Posterior vena cava (tissue), 2 donors: ENCODE measurements around the gene COX19. TPM values are rescaled to one million over a fixed set of nuclear protein-coding genes. Genes with fewer than 3 reads are reported as not detected.

Experiments used
- DNase-seq: peaks from one replicate; pipeline ENCODE4 v3.0.0-alpha.2; 2020; ENCODE audit warnings: low spot score
- intact Hi-C, 2 donors: fragments of 100-400 bp; cut with DNase I; formaldehyde crosslinking; loops; one replicate each; pipeline versions ENCODE4 v1.14.1 to v1.14.2; 2022 to 2023
- total RNA-seq, 2 donors: library from RNA; stranded (reverse); fragmentation: NEBNext Ultra II Directional; extraction: Animal tissue kit (Norgen Biotek cat#: 25700); gene quantifications; one replicate each; pipeline ENCODE4 v1.2.1, GENCODE V29; 2021
- donor health status: DM: yes; HTN: yes; CAD: no.
- donor health status: DM: yes; HTN: yes; CAD: no.

COX19 gene
- total RNA-seq, 2 donors from 2014 or later: 5.9 to 8.4 TPM

GRCh38 chr7:995571-995970 lies 20.2 kb upstream of the COX19 start:
- no peak for DNase-seq
- intact Hi-C loops: loop anchor here in 1 of 2 donors (1.0 kb wide), 1 partner anchor 70 kb away; no protein-coding TSS in a partner anchor

DNA sequence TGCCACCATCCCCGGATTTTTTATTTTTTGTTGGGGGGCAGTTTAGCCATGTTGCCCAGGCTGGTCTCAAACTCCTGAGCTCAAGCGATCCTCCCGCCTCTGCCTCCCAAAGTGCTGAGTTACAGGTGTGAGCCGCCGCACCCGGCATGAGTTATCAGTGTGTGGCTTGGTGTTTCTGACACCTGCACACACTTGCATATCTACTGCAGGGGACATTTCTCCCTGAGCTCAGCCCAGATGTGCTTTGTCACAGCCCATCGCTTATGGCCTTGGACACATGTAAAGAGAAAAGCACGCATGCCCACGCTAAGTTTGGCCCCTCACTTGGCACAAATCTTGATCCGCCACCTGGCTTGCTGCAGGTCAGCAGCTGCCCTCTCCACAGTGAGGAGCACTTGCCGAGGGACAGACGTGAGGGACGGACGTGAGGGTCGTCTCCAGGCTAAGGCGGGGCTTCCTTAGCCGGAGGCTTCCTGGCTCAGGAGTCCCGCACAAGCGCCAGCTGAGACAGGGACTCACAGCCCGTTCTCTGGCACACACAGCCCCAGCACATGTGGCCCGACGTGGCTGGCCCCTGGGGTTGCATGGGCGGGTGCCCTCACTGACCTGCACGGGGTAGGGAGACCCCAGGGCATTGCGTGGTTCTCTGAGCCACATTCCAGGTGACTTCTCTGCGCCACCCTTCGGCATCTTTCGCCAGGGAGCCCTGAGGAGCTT lies 19.4 kb upstream of the COX19 start:
- intact Hi-C loops: loop anchor here in 1 of 2 donors (1.0 kb wide), 1 partner anchor 71 kb away; no protein-coding TSS in a partner anchor
- no peak for DNase-seq

- intact Hi-C loops: loop anchor here in 1 of 2 donors (2.0 kb wide), 1 partner anchor 72 kb away; no protein-coding TSS in a partner anchor
- peak; percentile 99 for DNase-seq
Measured at GRCh38 chr7:992709-993607, 17.6 kb upstream of the COX19 start.

DNA sequence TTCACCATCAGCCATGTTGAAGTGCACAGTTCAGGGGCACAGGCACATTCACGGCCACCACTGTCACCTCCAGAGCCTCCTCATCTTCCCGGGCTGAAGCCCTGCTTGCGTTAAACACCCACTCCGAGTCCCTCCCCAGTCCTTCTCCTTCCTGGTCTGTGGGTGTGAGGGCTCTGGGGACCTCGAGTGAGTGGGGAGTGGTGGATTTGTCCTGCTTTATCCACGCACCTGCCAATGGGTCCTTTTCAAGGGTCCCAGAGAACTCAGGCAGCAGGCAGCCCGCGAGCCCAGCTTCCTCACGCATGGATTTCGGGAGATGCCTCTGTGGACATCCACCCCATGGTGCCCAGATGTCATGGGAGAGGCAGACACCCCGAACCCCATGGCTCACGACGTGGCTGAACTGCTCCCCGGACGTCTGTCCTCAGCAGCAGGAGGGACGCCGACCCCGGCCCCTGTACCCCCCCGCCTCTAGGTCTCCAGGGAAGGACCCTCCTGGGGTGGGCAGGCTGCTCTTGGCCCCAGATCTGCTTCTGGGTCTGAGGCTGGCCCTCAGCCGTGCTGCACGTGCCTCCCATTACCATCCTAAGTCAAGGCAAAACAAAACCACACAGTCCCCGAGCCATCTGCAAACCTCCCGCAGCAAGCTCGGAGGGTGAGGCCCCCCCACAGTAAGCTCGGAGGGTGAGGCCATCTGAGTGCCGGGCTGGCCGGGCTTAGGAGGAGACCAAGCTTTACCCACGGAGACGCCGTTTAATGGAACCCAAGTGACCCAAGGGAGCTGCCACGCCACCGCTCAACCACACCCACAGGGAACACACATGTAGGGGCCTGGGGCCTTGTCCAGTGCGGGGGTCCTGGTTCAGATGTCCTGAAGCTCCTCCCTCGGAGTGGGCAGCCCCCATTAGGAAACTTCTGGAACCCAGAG lies 16.6 kb upstream of the COX19 start:
- intact Hi-C loops: loop anchor here in 1 of 2 donors (2.0 kb wide), 1 partner anchor 73 kb away; no protein-coding TSS in a partner anchor
- DNase-seq: no peak

GRCh38 chr7:990933-991728 lies 15.8 kb upstream of the COX19 start:
- no peak for DNase-seq
- intact Hi-C loops: no loop called here

- no peak for DNase-seq
- intact Hi-C loops: no loop called here
Measured at GRCh38 chr7:990352-990932, 15.1 kb upstream of the COX19 start.

GRCh38 chr7:988963-989529 lies 13.7 kb upstream of the COX19 start:
- intact Hi-C loops: no loop called here
- DNase-seq: no peak

DNA sequence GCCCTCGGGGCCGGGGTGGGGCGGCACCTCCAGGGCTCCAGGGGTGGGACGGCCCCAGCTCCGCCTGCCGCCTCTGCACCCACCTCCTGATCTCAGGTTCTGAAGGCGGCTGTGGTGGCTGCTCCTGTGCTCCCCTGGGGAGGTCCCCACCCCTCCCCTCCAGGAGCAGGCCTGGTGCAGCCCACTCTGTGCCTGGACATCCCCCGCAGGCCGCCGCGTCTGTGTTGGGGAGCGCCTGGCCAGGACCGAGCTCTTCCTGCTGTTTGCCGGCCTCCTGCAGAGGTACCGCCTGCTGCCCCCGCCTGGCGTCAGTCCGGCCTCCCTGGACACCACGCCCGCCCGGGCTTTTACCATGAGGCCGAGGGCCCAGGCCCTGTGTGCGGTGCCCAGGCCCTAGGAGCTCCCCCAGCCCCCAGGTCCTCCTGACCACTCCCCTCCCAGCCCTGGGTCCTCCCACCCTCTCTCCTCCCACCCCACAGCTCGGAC lies 13.1 kb upstream of the COX19 start:
- DNase-seq: no peak
- intact Hi-C loops: no loop called here

DNA sequence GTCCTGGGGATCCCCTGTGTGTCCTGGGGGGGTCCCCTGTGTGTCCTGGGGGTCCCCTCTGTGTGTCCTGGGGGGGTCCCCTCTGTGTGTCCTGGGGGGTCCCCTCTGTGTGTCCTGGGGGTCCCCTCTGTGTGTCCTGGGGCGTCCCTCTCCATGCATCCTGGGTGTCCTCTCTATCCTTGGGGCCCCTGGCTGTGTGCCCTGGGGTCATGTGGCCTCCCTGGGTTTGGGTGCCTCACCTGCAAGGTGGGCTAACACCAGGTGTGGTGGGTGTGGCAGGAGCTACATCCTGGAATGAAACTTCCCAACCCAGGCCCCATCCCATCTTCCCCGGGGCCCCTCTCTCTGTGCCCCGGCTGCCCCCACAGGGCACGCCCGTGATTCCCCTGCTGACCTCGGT lies 12.6 kb upstream of the COX19 start:
- intact Hi-C loops: no loop called here
- DNase-seq: no peak

DNA sequence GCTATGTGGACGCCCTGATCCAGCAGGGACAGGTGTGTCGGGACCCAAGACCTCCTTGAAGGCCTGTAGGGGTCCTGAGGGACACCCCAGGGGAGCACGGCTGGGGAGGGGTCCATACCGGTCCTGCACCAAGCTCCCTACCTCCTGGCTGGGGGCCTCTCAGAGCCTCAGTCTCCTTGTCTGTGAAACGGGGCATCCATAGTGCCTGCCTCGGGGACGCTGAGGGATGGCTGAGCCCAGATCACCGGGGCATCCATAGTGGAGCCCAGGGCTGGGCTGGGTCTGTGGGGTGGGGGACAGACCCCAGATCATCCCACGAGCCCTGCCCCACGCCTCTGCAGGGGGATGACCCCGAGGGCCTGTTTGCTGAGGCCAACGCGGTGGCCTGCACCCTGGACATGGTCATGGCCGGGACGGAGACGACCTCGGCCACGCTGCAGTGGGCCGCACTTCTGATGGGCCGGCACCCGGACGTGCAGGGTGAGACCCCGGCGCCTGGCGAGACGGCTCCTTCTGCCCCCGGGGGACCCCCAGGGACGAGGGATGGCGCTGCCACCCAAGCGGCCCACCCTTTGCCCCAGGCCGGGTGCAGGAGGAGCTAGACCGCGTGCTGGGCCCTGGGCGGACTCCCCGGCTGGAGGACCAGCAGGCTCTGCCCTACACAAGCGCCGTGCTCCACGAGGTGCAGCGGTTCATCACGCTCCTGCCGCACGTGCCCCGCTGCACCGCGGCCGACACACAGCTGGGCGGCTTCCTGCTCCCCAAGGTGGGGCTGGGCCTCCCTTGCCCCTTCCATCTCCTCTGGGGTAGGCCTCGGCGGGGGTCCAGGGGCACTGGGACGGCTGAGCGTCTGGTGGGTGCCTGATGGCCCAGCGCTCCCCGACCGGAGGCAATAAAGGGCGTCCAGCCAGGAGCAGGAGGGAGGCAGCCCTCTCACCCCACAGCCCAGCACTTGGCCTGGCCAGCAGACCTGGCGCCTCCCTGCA lies 11.7 kb upstream of the COX19 start:
- DNase-seq: no peak
- intact Hi-C loops: no loop called here

GRCh38 chr7:985915-986741 lies 10.8 kb upstream of the COX19 start:
- intact Hi-C loops: loop anchor here in 1 of 2 donors (2.0 kb wide), 1 partner anchor 83 kb away; no protein-coding TSS in a partner anchor
- no peak for DNase-seq

DNA sequence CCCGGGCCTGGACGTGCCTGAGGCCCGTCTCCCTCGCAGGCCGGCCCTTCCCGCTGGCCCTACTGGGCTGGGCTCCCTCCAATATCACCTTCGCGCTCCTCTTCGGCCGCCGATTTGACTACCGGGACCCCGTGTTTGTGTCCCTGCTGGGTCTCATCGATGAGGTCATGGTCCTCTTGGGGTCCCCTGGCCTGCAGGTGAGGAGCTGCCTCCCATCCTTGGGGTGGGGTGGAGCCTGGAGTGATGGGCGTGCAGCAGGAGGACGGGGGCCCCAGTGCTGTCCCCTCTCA lies 9.7 kb upstream of the COX19 start:
- no peak for DNase-seq
- intact Hi-C loops: loop anchor here in 1 of 2 donors (2.0 kb wide), 1 partner anchor 84 kb away; no protein-coding TSS in a partner anchor

GRCh38 chr7:984361-985126 lies 9.2 kb upstream of the COX19 start:
- DNase-seq: no peak
- intact Hi-C loops: loop anchor here in 1 of 2 donors (2.0 kb wide), 1 partner anchor 84 kb away; no protein-coding TSS in a partner anchor

- no peak for DNase-seq
- intact Hi-C loops: loop anchor here in 1 of 2 donors (2.0 kb wide), 1 partner anchor 85 kb away; no protein-coding TSS in a partner anchor
Measured at GRCh38 chr7:983616-984071, 8.3 kb upstream of the COX19 start.
